C4-2B (cell line): Measurements from ENCODE around the gene UNKL.

Source experiments
- CTCF ChIP-seq: fragments of 450-650 bp; conservative IDR thresholded peaks from 2 replicates; pipeline ENCODE4 v1.5.1; 2017; ENCODE audit warnings: mild to moderate bottlenecking
- ZFX ChIP-seq: fragments of 450-650 bp; IDR thresholded peaks from 2 replicates; pipeline ENCODE4 v1.6.1; 2017

GRCh38 chr16:1374418-1375297 is 39.8 kb downstream of the UNKL start:
- no peak for TF ChIP-seq CTCF
- TF ChIP-seq ZFX: no peak
